HG02870 (cell line): ENCODE results near the gene TWNK.
"Not testable (repeated sequence)": the region's sequence is repeated elsewhere in the genome, so short reads cannot be mapped to it uniquely, and the experiment has no call there.

Experiments used
- ATAC-seq: cut with Tn5 transposase; IDR thresholded peaks from one replicate; pipeline ENCODE4 v1.9.1; 2021; ENCODE audit warnings: mild to moderate bottlenecking, moderate library complexity; ENCODE audit not compliant: unreplicated experiment

The TWNK gene

GRCh38 chr10:100972904-100973535 lies 14.3 kb upstream of the TWNK start:
- no peak for ATAC-seq

DNA sequence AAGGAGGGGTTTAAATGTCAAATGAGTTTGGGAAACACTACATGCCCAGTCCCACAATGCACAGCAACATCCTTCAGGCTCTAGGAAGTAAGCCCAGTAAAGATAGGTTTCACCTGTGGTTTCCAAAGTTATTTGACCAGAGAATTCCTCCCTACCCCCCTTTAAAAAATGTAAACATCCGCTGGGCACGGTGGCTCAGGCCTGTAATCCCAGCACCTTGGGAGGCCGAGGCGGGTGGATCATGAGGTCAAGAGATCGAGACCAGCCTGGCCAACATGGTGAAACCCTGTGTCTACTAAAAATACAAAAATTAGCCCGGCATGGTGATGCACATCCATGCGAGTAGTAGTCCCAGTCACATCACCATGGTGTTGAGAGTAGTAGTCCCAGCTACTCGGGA lies 11.9 kb upstream of the TWNK start:
- ATAC-seq = not testable (repeated sequence)

DNA sequence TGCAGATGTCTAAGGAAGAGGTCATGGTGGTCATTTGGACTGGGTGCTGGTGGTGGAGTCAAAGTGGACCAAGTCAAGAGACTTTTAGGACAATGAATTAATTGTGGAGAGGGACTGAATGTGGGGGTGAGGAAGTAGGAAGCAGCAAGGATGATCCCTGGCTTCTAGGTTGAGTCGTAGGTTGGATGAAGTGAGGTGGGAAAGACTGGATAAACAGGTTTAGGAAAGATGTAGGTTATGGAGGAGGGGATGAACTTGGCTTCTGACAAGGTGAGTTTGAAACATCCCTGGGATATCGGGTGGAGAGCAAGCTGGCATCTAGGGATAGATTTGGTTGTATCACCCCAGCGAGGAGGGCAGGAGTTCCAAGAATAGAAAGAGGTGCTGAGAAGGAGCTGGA lies 10.4 kb upstream of the TWNK start:
- no peak for ATAC-seq

DNA sequence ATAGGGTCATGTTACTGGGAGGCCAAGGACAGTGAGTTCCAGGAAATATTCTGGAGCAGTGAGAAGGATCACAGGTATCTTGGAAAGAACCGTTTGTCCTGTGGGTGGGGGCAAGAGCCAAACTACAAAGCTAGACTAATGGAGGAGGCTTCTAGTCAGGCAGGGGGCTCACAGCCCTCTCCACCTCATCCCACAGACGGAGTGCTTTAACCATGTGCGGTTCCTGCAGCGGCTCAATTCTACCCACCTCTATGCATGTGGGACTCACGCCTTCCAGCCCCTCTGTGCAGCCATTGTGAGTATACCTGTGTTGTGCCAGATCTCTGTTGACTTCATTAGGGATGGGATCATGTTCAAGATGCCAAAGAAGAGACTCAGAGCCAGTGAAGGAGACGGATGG lies 9.9 kb upstream of the TWNK start:
- ATAC-seq = no peak

DNA sequence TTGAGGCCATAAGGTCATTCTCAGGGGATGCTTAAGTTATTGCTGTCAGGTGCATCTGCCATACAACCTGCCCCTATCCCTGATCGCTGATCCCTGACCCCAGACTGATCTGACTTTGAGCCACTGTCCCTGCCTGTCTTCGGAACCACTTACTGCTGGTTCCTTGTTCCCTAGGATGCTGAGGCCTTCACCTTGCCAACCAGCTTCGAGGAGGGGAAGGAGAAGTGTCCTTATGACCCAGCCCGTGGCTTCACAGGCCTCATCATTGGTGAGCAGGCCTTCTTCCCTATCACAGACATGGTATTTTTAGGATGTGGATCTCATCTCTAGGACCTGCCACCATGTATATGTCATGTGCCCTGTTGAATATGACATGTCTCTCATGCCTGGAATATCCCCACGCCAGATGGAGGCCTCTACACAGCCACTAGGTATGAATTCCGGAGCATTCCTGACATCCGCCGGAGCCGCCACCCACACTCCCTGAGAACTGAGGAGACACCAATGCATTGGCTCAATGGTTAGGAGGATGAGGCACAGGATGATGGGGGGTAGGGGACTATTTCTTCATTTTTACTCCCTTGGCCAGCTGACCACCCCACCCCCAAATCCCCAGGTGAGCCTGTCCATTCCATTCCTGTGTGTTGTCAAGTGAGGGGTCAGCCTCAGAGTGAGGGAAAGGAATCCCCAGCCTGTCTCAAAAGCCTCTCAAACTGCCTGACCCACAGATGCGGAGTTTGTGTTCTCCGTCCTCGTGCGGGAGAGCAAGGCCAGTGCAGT lies 9.0 kb upstream of the TWNK start:
- ATAC-seq = no peak

GRCh38 chr10:100978901-100979195 lies 8.5 kb upstream of the TWNK start:
- ATAC-seq = no peak

DNA sequence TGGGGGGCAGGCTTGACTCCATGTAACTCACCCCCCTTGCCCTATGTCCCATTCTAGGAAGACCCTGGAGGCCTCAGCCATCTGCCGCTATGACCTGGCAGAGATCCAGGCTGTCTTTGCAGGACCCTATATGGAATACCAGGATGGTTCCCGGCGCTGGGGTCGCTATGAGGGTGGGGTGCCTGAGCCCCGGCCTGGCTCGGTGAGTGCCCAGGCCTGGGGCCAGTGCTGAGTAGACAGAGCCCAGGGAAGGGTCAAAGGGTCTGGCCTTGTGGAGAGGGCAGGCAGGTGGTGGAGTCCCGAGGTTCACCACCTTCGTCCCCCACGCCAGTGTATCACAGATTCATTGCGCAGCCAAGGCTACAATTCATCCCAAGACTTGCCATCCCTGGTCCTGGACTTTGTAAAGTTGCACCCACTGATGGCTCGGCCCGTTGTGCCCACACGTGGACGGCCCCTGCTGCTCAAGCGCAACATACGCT lies 7.5 kb upstream of the TWNK start:
- ATAC-seq = no peak

GRCh38 chr10:100980311-100980710 lies 7.0 kb upstream of the TWNK start:
- no peak for ATAC-seq

GRCh38 chr10:100980711-100981110 lies 6.6 kb upstream of the TWNK start:
- ATAC-seq = no peak

GRCh38 chr10:100981178-100981772 lies 6.1 kb upstream of the TWNK start:
- ATAC-seq = no peak

GRCh38 chr10:100982916-100983830 lies 4.2 kb upstream of the TWNK start:
- no peak for ATAC-seq

DNA sequence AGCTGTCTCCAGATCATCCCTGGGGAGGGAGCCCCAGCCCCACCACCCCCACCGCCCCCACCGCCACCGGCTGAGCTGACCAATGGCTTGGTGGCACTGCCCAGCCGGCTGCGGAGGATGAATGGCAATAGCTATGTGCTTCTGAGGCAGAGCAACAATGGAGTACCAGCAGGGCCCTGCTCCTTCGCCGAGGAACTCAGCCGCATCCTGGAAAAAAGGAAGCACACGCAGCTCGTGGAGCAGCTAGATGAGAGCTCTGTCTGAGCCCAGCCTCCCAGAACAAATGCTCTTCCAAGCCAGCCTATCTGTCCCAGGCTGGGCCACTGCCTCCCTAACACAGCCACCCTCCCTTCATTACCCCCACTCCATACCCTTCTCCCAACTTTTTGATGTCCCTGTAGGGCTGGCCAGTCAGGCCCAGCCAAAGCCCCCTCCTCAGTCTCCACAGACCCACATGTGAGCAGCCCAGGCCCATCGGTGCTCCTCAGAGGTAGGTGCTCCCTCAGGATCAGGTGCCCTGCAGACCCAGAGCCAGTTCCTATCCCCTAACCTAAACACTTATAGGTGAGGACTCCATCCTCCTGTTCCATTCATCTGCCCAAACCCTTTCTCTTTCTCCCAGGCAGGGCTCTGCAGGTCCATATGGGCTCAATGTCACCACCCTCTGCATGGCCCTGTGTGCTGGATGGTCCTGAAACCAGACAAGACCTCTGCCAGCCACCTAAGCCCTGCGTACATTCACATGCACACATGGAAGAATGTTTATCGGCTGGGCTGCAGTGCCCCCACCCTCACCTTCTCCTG lies 3.3 kb upstream of the TWNK start:
- no peak for ATAC-seq

DNA sequence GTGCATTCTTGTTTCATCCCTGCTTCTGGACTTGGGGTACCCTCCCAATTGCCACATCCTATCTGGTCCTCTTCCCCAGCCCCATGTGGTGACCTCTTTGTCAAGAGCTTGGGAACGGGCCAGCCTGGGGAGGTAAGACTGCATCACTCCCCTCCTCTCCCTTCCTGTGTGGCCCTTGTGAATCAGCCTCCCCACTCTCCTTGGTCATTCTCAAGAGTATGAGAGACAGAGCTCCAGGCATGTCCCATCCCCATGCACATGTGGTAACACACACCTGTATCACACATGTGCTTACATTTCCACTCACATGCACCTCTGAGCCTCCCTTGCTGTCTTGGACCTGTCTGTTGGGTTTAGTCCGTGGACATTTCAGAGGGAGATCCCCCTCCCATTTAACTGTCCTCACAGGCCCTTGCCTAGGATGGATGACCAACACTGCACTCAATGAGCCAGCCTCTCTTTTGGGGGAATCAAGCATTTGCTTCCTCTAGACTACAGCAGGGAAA lies 2.6 kb upstream of the TWNK start:
- no peak for ATAC-seq

- no peak for ATAC-seq
Measured at GRCh38 chr10:100985336-100985735, 2.0 kb upstream of the TWNK start.

DNA sequence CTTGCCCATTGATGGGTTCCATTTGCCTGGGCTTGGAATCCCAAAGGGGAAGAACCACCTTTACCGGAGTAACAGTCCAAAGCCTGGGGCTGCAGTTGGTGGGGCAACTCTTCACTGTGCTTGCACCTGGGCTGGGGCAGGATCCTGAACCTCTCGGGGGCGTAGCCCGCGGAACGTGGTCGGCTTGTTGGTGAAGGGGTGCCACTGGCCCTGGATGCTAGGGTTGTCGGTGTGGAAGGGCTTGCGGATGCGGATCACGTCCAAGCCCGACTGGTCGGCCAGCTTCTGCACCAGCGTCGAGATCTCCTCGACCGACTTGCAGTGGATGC lies 756 bp upstream of the TWNK start:
- no peak for ATAC-seq

- no peak for ATAC-seq
Measured at GRCh38 chr10:100987685-100988049, 324 bp downstream of the TWNK start.

DNA sequence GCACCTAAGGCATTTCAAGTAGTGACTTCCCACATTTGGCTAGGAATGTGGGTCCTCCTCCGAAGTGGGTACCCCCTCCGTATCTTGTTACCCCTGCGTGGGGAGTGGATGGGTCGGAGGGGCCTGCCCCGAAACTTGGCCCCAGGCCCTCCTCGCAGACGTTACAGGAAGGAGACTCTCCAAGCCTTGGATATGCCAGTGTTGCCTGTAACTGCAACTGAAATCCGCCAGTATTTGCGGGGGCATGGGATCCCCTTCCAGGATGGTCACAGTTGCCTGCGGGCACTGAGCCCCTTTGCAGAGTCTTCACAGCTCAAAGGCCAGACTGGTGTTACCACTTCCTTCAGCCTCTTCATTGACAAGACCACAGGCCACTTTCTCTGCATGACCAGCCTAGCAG lies 823 bp downstream of the TWNK start:
- ATAC-seq = no peak

GRCh38 chr10:100989088-100989487 lies 1.7 kb downstream of the TWNK start:
- no peak for ATAC-seq

- ATAC-seq = no peak
Measured at GRCh38 chr10:100993986-100994708, 6.8 kb downstream of the TWNK start.

DNA sequence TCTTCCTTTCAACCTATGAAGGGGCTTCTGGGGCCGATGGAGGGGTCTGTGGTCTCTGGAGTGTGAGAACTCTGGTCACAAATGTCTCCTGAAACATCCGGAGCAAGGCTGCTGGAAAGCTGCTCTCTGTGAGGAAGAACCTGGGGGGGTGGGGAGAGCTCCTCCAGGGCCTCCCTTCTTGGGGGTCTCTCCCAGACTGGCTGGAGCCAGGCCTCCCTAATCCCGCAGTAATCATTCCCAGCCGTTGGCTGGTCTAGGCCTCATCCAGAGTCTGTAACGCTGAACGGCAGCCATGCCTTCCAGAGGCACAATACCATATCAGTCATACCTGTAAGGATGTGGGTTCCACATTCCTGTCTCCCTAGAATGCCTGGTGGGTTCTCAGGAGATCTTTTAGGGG lies 7.8 kb downstream of the TWNK start:
- no peak for ATAC-seq
